ENCODE measurements around the gene PLK5.

DNA sequence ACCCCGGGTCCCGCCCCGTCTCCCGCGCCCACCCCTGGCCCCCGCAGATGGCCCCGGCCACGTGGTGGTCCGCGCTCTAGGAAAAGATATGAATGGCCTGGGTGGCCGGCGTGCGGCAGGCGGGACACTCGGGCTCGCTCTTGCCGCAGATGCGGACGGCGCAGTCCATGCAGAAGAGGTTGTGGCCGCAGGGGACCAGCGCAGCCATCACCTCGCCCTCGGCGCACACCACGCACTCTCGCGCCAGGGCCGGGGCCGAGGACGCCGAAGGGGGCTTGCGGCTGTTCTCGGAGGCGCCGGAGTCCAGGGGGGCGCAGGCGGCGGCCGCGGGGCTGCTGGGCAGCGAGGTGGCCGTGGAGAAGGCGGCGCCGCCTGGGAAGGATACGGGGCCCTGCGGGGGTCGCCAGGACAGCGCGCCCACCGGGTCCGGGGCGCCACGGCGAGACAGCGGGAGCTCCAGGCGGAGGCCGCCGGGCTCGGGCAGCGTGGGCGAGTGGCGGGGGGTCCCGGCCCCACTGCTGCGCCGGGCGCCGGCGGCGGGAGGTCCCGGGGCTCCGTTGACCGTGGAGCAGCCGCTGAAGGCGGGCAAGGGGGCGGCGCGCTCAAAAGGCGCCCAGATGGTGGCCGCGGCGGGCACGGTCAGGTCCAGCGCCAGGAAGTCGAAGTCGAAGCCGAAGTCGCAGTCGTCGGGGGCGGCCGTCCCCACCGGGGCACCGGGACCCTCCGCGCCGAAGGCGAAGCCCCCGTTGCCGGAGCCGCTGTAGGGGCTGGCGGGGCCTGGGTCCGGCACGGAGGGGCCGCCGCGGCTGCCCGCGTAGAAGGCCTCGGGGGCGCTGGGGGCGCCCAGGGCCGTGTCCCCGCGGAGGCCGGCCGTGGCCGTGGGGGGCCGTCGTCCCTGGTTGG lies 31.9 kb downstream of the PLK5 start:
- TF ChIP-seq, protein P1, sequence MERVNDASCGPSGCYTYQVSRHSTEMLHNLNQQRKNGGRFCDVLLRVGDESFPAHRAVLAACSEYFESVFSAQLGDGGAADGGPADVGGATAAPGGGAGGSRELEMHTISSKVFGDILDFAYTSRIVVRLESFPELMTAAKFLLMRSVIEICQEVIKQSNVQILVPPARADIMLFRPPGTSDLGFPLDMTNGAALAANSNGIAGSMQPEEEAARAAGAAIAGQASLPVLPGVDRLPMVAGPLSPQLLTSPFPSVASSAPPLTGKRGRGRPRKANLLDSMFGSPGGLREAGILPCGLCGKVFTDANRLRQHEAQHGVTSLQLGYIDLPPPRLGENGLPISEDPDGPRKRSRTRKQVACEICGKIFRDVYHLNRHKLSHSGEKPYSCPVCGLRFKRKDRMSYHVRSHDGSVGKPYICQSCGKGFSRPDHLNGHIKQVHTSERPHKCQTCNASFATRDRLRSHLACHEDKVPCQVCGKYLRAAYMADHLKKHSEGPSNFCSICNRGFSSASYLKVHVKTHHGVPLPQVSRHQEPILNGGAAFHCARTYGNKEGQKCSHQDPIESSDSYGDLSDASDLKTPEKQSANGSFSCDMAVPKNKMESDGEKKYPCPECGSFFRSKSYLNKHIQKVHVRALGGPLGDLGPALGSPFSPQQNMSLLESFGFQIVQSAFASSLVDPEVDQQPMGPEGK (CRISPR knock-in tag; IDR thresholded peaks at IDR 0.05; ENCODE audit: borderline replicate concordance) = no peak
- TF ChIP-seq ZC3H10 (CRISPR knock-in tag; IDR thresholded peaks at IDR 0.05) (no peak), GLIS3 (CRISPR knock-in tag; IDR thresholded peaks at IDR 0.05) (no peak), ARNTL (CRISPR knock-in tag; IDR thresholded peaks at IDR 0.05; ENCODE audit: borderline replicate concordance, low read depth) (no peak), TOX (CRISPR knock-in tag; IDR thresholded peaks at IDR 0.05; ENCODE audit: borderline replicate concordance) (no peak), RARB (CRISPR knock-in tag; IDR thresholded peaks at IDR 0.05) (no peak), ZFP30 (CRISPR knock-in tag; IDR thresholded peaks at IDR 0.05) (no peak), CSDC2 (CRISPR knock-in tag; IDR thresholded peaks at IDR 0.05) (no peak), TCF4 (CRISPR knock-in tag; IDR thresholded peaks at IDR 0.05; ENCODE audit: borderline replicate concordance) (no peak), ZNF70 (CRISPR knock-in tag; IDR thresholded peaks at IDR 0.05) (no peak), SNAI2 (CRISPR knock-in tag; IDR thresholded peaks at IDR 0.05) (no peak), ZFP3 (CRISPR knock-in tag; IDR thresholded peaks at IDR 0.05) (no peak), ESRRG (CRISPR knock-in tag; IDR thresholded peaks at IDR 0.05) (no peak)
- TF ChIP-seq, protein P2, sequence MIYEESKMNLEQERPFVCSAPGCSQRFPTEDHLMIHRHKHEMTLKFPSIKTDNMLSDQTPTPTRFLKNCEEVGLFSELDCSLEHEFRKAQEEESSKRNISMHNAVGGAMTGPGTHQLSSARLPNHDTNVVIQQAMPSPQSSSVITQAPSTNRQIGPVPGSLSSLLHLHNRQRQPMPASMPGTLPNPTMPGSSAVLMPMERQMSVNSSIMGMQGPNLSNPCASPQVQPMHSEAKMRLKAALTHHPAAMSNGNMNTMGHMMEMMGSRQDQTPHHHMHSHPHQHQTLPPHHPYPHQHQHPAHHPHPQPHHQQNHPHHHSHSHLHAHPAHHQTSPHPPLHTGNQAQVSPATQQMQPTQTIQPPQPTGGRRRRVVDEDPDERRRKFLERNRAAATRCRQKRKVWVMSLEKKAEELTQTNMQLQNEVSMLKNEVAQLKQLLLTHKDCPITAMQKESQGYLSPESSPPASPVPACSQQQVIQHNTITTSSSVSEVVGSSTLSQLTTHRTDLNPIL (CRISPR knock-in tag; IDR thresholded peaks at IDR 0.05; ENCODE audit: low read depth) = no peak

Measured in SK-N-SH treated with all-trans-retinoic acid at 6 μM for 48 hours (cell line).